DMS79 treated with DMSO at 0.1 percent for 48 hours (cell line): ENCODE data around the gene NUTM2B.
"Not testable (repeated sequence)": the region's sequence is repeated elsewhere in the genome, so short reads cannot be mapped to it uniquely, and the experiment has no call there.

Source experiments
- DNase-seq: peaks from one replicate; lab custom pipeline; 2025; lab: John Stamatoyannopoulos, UW

NUTM2B gene, protein sequence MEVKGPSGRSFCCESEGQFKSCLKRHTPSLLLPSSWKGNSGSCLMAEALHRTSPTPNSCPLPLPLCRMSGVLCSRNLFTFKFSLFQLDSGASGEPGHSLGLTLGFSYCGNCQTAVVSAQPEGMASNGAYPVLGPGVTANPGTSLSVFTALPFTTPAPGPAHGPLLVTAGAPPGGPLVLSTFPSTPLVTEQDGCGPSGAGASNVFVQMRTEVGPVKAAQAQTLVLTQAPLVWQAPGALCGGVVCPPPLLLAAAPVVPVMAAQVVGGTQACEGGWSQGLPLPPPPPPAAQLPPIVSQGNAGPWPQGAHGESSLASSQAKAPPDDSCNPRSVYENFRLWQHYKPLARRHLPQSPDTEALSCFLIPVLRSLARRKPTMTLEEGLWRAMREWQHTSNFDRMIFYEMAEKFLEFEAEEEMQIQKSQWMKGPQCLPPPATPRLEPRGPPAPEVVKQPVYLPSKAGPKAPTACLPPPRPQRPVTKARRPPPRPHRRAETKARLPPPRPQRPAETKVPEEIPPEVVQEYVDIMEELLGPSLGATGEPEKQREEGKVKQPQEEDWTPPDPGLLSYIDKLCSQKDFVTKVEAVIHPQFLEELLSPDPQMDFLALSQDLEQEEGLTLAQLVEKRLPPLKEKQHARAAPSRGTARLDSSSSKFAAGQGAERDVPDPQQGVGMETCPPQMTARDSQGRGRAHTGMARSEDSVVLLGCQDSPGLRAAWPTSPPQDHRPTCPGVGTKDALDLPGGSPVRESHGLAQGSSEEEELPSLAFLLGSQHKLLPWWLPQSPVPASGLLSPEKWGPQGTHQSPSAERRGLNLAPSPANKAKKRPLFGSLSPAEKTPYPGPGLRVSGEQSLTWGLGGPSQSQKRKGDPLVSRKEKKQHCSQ

DNA sequence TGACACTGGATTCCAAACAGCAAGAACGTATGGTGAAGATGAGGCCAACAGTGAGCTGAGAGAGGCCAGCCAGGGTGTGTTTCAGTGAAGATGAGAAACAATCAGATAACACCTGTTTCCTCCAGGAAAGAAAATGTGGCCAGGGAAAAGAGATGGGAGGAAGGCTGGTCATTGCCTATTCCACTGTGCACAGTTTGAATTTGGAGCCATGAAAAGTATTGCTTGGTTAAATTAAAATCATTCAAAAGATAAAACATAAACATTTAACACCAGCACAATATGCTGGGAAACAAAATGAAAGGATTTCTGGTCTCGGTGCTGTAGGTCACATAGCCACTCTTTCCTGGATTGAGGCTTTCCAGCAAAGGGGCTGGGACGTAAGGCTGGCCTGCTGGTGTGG is at the start of gene NUTM2B:
Gene NUTM2B, plus strand, starts transcription at position 301 of the 400 bp plus-strand sequence. CDS start 383 bp downstream, outside the sequence.
- DNase-seq, result not testable (repeated sequence)

DNA sequence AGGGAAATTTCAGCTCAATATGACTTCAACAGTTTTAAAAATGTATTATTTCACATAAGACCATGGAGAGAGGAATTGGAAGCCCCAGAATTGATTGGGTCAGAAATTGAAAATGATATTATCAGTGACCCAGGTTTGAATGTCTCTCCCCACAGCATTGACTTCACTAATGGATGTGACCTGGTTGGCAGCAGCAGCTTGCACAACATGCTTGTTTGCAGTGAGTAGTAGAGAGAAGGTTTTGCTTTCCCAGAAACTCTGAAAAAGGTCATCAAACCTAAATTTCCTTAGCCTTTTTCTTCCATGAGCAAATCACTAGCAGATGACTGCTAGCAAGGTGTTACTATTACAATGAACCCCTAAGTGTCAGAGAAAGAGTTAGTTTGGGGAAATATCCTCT is 39.7 kb upstream of the NUTM2B start:
- not testable (repeated sequence) for DNase-seq

DNA sequence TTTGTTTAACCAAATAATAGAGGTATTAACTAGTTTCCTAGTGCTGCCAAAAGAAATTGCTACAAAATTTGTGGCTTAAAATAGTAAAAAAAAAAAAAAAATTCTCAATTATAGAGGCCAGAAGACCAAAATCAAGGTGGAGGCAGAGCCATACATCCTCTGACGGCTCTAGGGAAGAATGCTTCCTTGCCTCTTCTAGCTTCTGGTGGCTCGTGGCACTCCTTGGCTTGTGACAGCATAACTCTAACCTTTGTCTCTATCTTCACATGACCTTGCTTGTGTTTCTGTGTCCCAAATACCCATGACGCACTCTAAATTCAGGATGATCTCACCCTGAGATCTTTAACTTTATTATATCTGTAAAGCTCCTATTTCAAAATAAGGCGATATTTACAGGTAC is 38.3 kb upstream of the NUTM2B start:
- DNase-seq, result not testable (repeated sequence)

DNA sequence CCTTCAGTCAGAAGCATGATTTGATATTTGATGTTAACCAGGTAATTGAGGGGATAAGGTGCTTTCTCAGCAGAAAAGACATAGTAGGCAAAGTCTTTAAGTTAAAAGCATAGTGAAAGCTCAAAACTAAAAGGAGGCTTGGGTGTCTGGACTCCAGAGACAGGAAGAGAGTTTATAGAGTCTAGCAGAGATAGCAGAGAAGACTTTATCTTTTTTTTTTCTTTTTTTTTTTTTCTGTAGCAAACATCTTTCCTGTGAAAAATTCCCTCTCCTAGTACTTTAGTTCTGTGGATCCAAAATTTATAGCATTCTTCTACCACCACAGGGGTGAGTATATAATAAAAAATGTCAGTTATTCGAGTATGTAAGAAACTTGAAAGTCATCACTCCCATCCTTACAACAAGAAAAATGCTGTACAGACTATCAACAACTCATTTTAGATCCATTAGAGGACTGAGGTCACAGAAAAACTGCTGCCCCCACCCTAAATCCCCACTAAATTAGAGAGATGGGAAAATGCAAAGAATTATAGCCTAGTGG is 33.7 kb upstream of the NUTM2B start:
- DNase-seq, result not testable (repeated sequence)

DNA sequence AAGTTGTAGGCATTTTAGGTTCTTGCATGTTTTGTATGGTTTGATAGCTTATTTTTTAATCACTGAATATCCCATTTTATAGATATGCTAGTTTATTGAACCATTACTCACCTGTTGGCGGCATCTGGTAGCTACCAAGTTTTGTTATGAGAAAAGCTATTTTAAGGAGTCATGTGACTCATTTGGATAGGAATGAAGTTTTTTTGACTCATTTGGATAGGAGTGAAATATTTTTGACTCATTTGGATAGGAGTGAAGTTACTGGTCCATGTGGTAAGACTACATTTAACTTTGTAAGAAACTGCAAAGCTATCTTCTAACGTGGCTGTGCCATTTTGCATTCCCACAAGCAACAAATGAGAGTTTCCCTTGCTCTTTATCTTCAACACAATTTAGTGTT is 28.1 kb upstream of the NUTM2B start:
- not testable (repeated sequence) for DNase-seq

DNA sequence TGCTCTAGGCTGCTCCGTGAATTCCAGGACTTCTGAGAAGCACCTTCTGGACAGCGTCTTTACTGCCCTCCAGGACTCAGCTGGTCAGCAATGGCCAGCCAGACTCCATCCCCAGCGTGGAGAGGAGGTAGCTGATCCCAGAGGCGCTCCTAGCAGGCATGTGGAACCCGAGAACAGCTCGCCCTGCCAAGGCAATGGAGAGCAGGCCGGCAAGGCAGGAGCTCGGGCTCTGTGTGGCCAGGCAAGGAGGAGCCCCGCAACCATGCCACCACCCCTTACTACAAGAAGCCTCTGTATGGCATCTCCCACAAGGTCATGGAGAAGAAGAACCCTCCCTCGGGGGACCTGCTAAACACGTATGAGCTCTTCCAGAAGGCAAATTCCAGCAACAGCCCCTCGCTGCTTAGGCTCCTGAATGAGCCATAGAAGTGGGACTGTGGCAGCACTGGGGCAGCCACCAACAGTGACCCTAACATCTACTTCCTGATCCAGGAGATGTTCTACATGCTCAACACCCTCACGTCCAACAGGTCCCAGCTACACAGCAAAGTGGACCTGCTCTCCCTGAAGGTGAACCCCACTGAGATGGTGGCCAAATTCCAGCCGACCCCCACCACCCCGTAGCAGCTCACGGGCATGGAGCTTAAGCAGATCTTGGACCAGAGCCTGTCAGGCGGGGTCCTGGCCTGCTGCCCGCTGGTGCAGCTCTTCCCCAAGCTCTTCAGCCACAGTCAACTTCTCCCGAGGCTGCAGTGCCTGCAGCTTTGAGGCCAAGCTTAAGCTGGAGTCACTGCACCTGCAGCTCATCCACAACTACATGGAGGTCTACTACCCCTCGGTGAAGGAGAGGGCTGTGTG is 19.8 kb upstream of the NUTM2B start:
- DNase-seq, result not testable (repeated sequence)

DNA sequence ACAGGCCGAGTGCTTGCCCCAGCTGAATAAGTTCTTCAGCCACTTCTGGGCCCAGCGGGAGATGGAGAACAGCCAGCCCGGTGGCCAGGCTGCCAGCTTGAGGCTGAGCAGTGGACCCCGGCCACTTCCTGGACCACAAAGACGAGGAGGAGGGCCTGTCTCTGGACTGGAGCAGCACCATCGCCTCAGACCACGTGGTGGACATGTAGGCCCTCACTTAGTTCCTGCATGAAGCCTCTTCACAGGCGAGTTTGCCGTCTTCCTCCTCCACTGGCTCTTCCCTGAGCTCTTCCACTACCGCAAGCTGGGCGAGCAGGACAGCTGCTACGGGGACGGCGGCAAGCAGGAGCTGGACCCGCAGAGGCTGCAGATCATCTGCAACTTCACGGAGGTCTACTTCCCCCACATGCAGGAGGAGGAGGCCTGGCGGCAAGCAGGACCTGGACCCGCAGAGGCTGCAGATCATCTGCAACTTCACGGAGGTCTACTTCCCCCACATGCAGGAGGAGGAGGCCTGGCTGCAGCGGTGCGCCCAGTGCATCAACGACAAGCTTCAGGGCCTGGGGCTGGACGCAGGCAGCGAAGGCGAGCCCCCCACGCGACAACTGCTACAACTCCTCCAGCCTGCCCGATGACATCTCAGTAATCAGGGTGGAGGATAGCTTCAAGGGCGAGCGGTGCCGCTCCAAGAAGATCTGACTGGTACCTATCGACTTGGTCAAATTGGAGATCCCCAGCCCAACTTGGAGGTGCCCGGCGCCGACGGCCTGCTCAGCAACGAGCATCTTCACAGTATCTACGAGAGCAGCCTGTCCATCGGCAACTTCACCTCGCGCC is 18.9 kb upstream of the NUTM2B start:
- not testable (repeated sequence) for DNase-seq

DNA sequence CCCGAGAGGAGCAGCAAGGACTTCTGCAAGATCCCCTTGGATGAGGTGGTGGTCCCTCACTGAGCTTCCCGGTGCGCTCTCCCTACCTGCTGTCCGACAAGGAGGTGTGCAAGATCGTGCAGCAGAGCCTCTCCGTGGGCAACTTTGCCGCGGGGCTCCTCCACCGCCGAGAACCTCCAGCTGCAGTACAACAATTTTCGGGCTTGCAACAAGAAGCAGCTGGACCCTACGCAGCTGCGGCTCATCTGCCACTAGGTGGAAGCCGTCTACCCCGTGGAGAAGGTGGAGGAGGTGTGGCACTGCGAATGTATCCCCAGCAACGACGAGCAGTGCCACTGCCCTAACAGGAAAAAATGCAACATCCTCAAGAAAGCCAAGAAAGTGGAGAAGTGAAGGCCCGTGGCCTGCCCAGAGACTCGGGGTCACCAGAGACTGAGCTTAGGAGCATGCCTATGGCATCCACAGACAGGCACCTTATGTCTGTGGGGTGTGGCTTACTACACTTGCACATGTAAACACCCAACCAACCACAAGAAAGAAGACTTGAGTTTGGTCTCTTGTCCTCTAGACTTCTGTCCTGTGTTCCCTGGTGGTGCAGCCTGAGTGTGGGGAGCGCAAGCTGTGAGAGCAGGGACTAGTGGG is 17.9 kb upstream of the NUTM2B start:
- DNase-seq, result not testable (repeated sequence)

DNA sequence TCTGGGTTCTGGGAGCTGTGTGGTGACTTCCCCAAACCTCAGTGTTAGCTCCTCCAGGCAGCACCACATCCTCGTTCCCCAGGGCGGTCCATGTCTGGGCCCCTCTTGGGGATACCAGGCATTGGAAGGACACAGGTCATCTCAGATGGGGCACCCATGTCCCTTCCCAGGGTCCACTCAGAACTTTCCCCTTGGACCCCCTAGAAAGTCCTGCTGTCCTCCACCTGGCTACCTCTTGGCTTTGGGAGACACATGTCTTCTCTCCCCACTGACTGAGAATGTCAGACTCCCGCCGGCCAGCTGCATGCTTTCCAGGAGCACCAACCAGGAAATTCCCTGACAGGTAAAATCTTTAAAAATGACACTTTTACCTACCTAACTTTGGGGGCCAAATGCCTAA is 16.4 kb upstream of the NUTM2B start:
- DNase-seq, result not testable (repeated sequence)

DNA sequence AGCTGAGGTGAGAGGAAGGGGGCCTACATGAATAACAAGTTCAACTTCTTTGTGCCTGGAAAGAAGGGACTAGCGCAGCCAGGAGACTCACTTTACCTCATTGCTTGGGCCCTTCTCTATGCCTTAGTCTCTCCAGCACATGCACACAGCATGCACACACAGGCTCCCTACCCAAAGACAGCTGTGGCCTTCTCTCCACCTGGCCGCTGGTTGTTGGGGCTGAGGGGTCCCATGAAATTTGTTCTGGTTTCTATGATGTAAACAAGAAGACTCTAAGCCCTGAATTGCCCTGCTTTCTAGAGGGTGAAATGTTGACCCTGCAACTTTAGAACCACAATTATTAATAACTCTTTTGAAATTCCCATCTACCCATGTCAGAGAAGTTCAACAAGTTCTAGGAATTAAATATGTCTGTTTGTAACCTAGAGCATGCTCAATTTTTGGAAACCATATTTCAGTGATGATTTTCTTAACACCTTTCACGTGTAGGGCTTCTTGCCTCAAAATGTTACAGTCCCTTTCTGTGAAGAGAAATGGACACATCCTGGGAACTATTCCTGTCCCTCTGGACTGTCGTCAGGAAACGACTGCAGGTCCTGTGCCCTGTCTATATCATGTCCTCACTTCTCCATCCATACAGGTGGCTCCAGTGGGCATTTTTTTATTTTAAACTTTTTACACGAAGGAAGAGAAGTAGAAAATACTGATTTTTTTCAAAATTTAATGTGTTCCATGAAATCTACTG is 15.4 kb upstream of the NUTM2B start:
- not testable (repeated sequence) for DNase-seq

DNA sequence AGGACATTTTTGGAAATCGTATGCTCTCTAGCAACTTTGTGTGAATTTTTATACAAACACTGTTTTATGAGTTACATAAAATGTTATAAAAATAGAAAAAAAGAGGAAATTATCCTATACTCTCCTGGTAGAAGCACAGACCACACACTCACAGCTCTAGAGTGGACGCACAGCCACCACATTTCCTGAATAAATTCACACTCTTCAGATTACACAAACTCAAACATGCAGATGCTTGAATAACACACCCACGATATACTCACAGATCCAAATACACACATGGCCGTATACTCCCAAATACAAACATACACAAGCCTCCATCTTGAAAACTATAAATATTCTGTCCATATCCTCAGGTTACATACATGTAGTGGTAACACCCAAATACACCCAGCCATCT is 14.2 kb upstream of the NUTM2B start:
- not testable (repeated sequence) for DNase-seq

DNA sequence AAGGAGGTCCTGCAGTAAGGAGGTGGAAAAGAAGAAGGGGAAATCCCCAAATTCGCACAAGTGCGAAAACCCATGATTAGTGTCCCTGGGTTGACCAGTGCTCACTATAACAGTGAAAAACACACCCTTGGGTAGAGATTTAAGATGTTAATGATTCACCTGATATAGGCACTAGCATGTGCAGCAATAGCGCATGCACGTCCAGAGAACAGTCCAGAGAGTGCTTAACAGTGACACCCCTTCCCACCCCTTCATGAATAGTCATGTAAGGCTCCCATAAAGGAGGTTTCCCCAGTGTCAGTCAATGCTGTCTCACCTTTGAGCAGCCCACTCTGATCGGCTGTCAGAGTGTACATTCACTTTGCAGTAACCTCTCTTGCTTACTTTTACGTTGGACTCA is 6.4 kb upstream of the NUTM2B start:
- DNase-seq, result not testable (repeated sequence)

DNA sequence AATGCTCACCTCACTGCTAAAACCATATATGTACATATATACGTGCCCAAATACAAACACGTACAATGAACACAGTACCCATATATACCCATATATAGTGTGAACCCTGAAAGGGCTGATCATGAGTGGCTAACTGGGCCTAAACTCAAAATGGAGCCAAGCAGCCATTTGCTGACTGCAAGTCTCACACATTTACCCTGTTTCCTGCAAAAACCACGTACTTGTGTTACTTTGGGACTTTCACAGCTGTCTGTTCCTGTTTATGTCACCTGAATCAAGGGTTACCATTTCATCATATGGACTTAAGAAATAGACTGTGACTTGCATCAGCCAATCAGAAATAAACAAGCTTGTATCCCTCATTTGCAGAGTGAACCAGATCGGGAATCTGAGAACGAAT is 5.9 kb upstream of the NUTM2B start:
- DNase-seq, result not testable (repeated sequence)

DNA sequence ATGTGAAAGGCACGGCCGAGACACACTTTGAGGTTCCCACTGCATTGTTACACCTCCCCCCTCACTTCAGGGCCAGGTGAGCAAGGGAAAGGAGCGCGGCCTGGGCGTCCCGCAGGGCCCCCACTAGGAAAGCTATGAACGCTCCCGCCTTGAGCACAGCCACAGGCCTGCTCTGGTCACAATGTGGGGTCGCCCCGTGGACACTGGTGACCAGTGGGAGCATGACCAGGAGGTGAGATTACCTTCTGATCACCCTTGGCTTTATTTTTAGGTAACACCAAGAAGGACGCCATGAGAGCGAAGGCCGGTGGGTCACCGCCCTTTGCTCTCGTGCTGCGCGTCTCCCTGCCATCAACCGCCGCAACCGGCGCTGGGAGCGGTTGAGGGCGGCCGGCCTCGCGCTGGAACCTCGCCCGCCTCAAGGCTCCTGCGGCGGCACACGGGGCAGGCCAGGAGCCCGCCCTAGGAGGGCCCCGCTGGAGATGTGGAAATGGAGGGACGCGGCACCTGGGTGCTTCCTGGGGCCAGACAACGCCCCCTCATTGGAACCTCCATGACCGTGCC is 2.6 kb upstream of the NUTM2B start:
- not testable (repeated sequence) for DNase-seq

DNA sequence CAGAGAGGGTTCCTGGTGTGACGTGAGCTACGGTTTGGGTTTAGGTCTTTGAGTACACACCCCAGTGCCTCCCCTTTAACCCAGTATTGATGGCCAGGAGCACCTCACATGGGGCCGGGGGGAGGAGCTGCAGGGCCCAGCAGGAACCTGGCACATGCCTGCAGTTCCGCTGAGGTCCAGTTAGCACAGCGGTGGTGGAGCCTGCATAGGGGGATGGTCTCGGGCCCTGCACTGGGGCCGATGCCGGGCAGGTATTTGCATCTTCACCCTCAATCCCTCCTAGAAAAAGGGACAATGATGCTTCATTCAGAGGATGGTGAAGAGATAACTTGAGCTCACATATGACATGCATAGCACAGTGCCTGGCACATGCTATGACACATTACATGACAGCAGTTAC is 4.0 kb downstream of the NUTM2B start:
- DNase-seq, result not testable (repeated sequence)

DNA sequence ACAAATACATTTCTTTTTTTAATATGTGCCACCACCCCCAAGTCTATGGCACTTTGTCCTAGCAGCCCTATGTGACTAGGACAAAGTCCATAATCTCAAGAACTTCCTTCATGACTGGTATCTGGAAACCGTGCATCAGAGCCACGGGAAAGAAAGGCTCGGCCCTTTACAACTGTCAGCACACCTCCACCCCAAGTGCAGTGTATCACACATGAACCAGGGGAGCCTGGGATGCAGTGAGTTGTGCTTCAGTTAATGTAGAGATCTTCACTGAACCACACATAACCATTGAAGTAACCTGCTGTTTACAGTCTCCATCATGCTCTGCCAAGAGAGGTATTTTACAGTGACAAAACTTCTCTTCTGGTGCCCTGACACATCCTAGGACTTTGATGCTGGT is 11.9 kb downstream of the NUTM2B start:
- DNase-seq, result not testable (repeated sequence)

DNA sequence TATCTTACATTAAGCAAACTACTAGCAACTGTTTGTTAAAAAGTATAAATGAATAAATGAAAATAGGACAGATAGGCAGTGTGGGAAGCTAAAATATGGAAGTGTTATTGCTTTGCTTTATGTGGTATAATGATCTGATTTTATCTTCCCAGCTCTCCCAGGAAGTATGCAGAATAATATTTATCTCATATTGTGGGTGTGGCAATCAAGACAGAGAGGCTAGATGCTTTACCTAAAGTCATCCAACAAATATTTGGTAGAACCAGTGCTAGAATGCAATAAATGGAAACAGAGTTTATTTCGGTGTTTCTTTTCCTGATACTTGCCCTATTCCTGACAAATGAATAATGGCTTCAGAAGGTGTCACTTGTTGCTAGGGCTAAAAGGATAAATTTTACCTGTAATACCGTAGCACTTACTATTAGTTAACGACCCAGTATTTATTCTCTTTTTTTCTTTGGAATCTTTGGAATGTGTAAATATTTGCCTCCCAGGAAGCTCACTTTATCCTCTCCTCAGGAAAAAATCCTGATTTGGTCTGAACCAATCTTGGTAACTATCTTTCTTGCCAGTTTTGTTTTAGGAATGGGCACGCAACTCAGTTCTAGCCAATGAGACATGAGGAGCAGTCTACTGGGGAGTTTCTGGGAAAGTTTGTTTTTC is 14.0 kb downstream of the NUTM2B start:
- not testable (repeated sequence) for DNase-seq

DNA sequence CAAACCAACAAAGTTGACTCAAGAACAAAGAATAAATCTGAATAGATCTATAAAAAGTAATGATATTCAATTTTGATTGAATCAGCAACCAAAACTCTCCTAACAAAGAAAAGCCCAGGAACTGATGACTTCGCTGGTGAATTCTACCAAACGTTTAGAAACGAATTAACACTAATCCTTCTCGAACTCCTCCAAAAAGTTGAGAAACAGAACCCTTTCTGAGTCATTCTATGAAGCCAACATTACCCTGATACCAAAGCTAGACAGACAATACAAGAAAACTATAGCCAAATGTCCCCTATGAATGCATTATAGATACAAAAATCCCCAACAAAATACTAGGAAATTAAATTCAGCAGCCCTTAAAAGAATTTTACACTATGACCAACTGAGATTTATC is 17.0 kb downstream of the NUTM2B start:
- DNase-seq, result not testable (repeated sequence)
